K562 (cell line): ENCODE measurements around the gene GABRR2. TPM values are rescaled to one million over a fixed set of nuclear protein-coding genes. Genes with fewer than 3 reads are reported as not detected.
A peak's percentile ranks its signal among the peaks of the same experiment; 100 is the strongest.

Experiments
- ARID2 ChIP-seq: fragments of 450-650 bp; IDR thresholded peaks from 2 replicates; pipeline ENCODE4 v1.6.1; 2017; ENCODE audit warnings: antibody characterized with exemption, mild to moderate bottlenecking
- C11orf30 ChIP-seq: fragments of 450-650 bp; IDR thresholded peaks from 2 replicates; pipeline ENCODE4 v1.6.1; 2016; ENCODE audit warnings: low read depth, mild to moderate bottlenecking
- CAMTA2 ChIP-seq: fragments of 250-450 bp; sonication (Bioruptor Pico); conservative IDR thresholded peaks from 2 replicates; pipeline ENCODE4 v1.5.1; 2022
- CREB1 ChIP-seq, 2 experiments: sonication (generic) in 1 of 2; formaldehyde crosslinking in 1 of 2; IDR thresholded peaks; 2 replicates each; pipeline versions ENCODE4 v1.6.1 to v1.8.0; 2012 to 2022; ENCODE audit warnings: inconsistent platforms in 1 of 2, mild to moderate bottlenecking in 1 of 2, missing genetic modification reagents in 1 of 2, moderate library complexity in 1 of 2
- EWSR1 ChIP-seq: fragments of 450-650 bp; IDR thresholded peaks from 2 replicates; pipeline ENCODE4 v1.6.1; 2018; ENCODE audit warnings: borderline replicate concordance, mild to moderate bottlenecking, low read depth, moderate library complexity; ENCODE audit not compliant: partially characterized antibody
- FOSL1 ChIP-seq: fragments of 200-800 bp; sonication (Bioruptor generic); conservative IDR thresholded peaks from 2 replicates; pipeline ENCODE4 v1.6.1; 2016; ENCODE audit warnings: missing genetic modification characterization, missing compliant biosample characterization
- HDAC8 ChIP-seq: fragments of 450-650 bp; IDR thresholded peaks from 2 replicates; pipeline ENCODE4 v1.6.1; 2016; ENCODE audit warnings: mild to moderate bottlenecking, missing genetic modification characterization, moderate library complexity, missing compliant biosample characterization
- JUNB ChIP-seq: fragments of 450-650 bp; formaldehyde crosslinking; conservative IDR thresholded peaks from 2 replicates; pipeline ENCODE4 v1.4.0; 2020; ENCODE audit warnings: mild to moderate bottlenecking
- KHSRP ChIP-seq: fragments of 450-650 bp; IDR thresholded peaks from 2 replicates; pipeline ENCODE4 v1.6.1; 2017
- MAZ ChIP-seq, 2 experiments: fragments of 450-650 bp in 1 of 2; sonication (generic) in 1 of 2; formaldehyde crosslinking; IDR thresholded peaks in 1 of 2; conservative IDR thresholded peaks in 1 of 2; 2 replicates each; pipeline versions ENCODE4 v1.4.0 to v1.5.0; 2020; ENCODE audit warnings: mild to moderate bottlenecking in 1 of 2, missing genetic modification reagents in 1 of 2
- MBD1 ChIP-seq: fragments of 250-450 bp; sonication (Bioruptor Pico); IDR thresholded peaks from 2 replicates; pipeline ENCODE4 v1.8.0; 2022; ENCODE audit warnings: inconsistent platforms
- MCM7 ChIP-seq, 2 experiments: fragments of 450-650 bp; IDR thresholded peaks; 2 replicates each; pipeline ENCODE4 v1.6.1; 2016 to 2018
- MNT ChIP-seq, 2 experiments: fragments of 450-650 bp; conservative IDR thresholded peaks; 2 replicates each; pipeline ENCODE4 v1.6.1; 2017; ENCODE audit warnings: mild to moderate bottlenecking in 2 of 2, moderate library complexity in 2 of 2
- NFATC3 ChIP-seq: fragments of 450-650 bp; IDR thresholded peaks from 2 replicates; pipeline ENCODE4 v1.6.1; 2017; ENCODE audit warnings: mild to moderate bottlenecking
- RBM34 ChIP-seq: fragments of 200-400 bp; formaldehyde crosslinking; IDR thresholded peaks from 2 replicates; pipeline ENCODE4 v1.6.1; 2018; ENCODE audit warnings: low read length, borderline replicate concordance; ENCODE audit not compliant: insufficient read depth
- SMAD4 ChIP-seq: fragments of 250-450 bp; sonication (Bioruptor Pico); conservative IDR thresholded peaks from 2 replicates; pipeline ENCODE4 v1.8.0; 2021; ENCODE audit warnings: inconsistent platforms, mild to moderate bottlenecking, moderate library complexity
- SP2 ChIP-seq: IDR thresholded peaks from 2 replicates; pipeline ENCODE4 v1.6.1; 2011; ENCODE audit warnings: mild to moderate bottlenecking, low read depth, low read length, moderate library complexity; ENCODE audit not compliant: poor library complexity, severe bottlenecking; ENCODE audit errors: extremely low read depth
- polyA plus RNA-seq, 8 experiments: library from polyadenylated mRNA; depleted of rRNA in 4 of 8; stranded (reverse) in 5 of 8; unstranded in 3 of 8; fragments of >200 nt; fragmentation: Nextera tagmentation in 2 of 8; fragmentation: Illumina TruSeq in 1 of 8; extraction: Ambion mirVana in 2 of 8; extraction: Trizol in 1 of 8; gene quantifications; 2 replicates each; pipeline versions ENCODE4 v1.2.1 to v1.2.3, GENCODE V29; 2011 to 2014; ENCODE audit warnings: inconsistent platforms in 1 of 8, missing spikeins in 1 of 8
- total RNA-seq, 7 experiments: library from RNA; depleted of rRNA in 6 of 7; stranded (reverse); fragments of >200 nt in 6 of 7; fragmentation: Illumina TruSeq in 2 of 7; extraction: Trizol in 2 of 7; gene quantifications; 2 replicates each; pipeline versions ENCODE4 v1.2.1 to v1.2.3, GENCODE V29; 2011 to 2021; ENCODE audit warnings: low replicate concordance in 1 of 7
- TF ChIP-seq, protein P1 (sequence below), 2 experiments: fragments of 450-650 bp in 1 of 2; sonication (generic) in 1 of 2; formaldehyde crosslinking in 1 of 2; IDR thresholded peaks in 1 of 2; conservative IDR thresholded peaks in 1 of 2; 2 replicates each; pipeline versions ENCODE4 v1.6.1 to v1.8.1; 2016 to 2023; ENCODE audit warnings: mild to moderate bottlenecking in 2 of 2, moderate library complexity in 2 of 2, inconsistent platforms in 1 of 2, missing genetic modification reagents in 1 of 2
- TF ChIP-seq, protein P2 (sequence below): sonication (generic); formaldehyde crosslinking; IDR thresholded peaks from 2 replicates; pipeline ENCODE4 v1.8.1; 2023; ENCODE audit warnings: mild to moderate bottlenecking, missing genetic modification reagents
- TF ChIP-seq, protein P3 (sequence below): fragments of 250-450 bp; sonication (Bioruptor Pico); IDR thresholded peaks from 2 replicates; pipeline ENCODE4 v1.5.0; 2021

Gene GABRR2
- total and polyA plus RNA-seq, 9 of the 15 experiments (the other 6 are each of a cell fraction or from before 2014, with no cell fraction given), result 0.09 to 0.13 (median 0.10) TPM; not detected in 6

GRCh38 chr6:89353118-89353556 is 38.0 kb upstream of the GABRR2 start (continued):
- TF ChIP-seq SP2, result no peak
- TF ChIP-seq, protein P1, sequence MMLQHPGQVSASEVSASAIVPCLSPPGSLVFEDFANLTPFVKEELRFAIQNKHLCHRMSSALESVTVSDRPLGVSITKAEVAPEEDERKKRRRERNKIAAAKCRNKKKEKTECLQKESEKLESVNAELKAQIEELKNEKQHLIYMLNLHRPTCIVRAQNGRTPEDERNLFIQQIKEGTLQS (IDR thresholded peaks at IDR 0.05), result peak; percentile 8; the same call in 1 of the 2 replicates
- TF ChIP-seq, protein P1 (CRISPR knock-in tag; conservative IDR thresholded peaks at IDR 0.05), result no peak
- TF ChIP-seq ARID2, result no peak
- TF ChIP-seq EWSR1, result no peak
- TF ChIP-seq NFATC3, result no peak
- TF ChIP-seq FOSL1 (tag), result no peak
- TF ChIP-seq, protein P2, sequence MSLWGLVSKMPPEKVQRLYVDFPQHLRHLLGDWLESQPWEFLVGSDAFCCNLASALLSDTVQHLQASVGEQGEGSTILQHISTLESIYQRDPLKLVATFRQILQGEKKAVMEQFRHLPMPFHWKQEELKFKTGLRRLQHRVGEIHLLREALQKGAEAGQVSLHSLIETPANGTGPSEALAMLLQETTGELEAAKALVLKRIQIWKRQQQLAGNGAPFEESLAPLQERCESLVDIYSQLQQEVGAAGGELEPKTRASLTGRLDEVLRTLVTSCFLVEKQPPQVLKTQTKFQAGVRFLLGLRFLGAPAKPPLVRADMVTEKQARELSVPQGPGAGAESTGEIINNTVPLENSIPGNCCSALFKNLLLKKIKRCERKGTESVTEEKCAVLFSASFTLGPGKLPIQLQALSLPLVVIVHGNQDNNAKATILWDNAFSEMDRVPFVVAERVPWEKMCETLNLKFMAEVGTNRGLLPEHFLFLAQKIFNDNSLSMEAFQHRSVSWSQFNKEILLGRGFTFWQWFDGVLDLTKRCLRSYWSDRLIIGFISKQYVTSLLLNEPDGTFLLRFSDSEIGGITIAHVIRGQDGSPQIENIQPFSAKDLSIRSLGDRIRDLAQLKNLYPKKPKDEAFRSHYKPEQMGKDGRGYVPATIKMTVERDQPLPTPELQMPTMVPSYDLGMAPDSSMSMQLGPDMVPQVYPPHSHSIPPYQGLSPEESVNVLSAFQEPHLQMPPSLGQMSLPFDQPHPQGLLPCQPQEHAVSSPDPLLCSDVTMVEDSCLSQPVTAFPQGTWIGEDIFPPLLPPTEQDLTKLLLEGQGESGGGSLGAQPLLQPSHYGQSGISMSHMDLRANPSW (CRISPR knock-in tag), result no peak
- TF ChIP-seq RBM34, result no peak
- TF ChIP-seq MCM7 (IDR thresholded peaks at IDR 0.05), result no peak
- no peak for TF ChIP-seq HDAC8 (tag)
- no peak for TF ChIP-seq SMAD4 (CRISPR knock-in tag)
- TF ChIP-seq MAZ (CRISPR knock-in tag; conservative IDR thresholded peaks at IDR 0.05 in 1 of 2, IDR thresholded peaks at IDR 0.05 in 1 of 2), result no peak
- TF ChIP-seq C11orf30, result no peak
- TF ChIP-seq, protein P3, sequence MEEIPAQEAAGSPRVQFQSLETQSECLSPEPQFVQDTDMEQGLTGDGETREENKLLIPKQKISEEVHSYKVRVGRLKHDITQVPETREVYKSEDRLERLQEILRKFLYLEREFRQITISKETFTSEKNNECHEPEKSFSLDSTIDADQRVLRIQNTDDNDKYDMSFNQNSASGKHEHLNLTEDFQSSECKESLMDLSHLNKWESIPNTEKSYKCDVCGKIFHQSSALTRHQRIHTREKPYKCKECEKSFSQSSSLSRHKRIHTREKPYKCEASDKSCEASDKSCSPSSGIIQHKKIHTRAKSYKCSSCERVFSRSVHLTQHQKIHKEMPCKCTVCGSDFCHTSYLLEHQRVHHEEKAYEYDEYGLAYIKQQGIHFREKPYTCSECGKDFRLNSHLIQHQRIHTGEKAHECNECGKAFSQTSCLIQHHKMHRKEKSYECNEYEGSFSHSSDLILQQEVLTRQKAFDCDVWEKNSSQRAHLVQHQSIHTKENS (CRISPR knock-in tag), result no peak
- no peak for TF ChIP-seq CAMTA2 (CRISPR knock-in tag)
- no peak for TF ChIP-seq KHSRP
- TF ChIP-seq CREB1 (IDR thresholded peaks at IDR 0.05), result no peak
- no peak for TF ChIP-seq CREB1 (CRISPR knock-in tag; IDR thresholded peaks at IDR 0.05)
- TF ChIP-seq JUNB (CRISPR knock-in tag), result no peak
- TF ChIP-seq MBD1 (CRISPR knock-in tag), result peak; percentile 72
- TF ChIP-seq MNT (conservative IDR thresholded peaks at IDR 0.05), result no peak
